ENCODE data around the gene ECHS1. TPM values are rescaled to one million over a fixed set of nuclear protein-coding genes. Genes with fewer than 3 reads are reported as not detected.

ECHS1 gene
- polyA plus RNA-seq, 1 of the 3 experiments (the other 2 are of a cell fraction) = 97.8 TPM

DNA sequence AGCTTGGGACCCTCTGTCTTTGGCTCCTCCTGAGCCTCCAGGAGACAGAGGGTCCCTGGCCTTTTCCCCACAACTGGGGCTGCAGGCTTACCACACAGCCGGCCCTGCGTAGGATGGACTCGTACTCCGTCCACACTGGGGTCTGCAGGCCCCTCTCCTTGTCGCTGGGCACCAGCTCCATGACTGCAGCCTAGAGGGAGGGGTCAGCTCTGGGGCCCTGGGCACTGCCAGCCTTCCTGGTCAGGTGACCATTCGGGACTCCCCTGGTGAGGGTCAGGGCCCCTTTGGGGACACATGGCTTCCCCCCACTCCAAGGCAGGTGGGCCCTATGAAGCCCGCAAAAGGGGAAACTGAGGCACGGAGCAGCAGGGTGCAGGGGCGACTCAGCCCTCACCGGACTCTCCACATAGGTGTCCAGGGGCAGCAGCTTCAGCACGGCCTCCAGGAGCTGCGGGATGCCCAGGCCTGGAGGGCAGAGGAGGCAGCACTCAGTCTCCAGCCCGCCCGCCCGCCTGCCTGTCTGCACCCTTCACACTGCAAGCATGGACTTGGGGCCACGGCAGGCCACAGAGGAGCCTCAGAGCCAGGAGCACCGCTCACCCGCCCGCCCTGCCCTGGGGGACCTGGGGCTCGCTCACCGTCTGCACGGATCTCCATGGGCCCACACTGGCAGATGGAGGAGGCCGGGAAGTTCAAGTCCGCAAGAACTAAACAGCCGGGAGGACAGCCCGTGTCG lies 16.4 kb downstream of the ECHS1 start (continued):
- TF ChIP-seq RAD21 (IDR thresholded peaks at IDR 0.05; ENCODE audit: low read length) = no peak
- TF ChIP-seq, protein P1, sequence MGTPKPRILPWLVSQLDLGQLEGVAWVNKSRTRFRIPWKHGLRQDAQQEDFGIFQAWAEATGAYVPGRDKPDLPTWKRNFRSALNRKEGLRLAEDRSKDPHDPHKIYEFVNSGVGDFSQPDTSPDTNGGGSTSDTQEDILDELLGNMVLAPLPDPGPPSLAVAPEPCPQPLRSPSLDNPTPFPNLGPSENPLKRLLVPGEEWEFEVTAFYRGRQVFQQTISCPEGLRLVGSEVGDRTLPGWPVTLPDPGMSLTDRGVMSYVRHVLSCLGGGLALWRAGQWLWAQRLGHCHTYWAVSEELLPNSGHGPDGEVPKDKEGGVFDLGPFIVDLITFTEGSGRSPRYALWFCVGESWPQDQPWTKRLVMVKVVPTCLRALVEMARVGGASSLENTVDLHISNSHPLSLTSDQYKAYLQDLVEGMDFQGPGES (IDR thresholded peaks at IDR 0.05; ENCODE audit: low read depth, low read length) = no peak

DNA sequence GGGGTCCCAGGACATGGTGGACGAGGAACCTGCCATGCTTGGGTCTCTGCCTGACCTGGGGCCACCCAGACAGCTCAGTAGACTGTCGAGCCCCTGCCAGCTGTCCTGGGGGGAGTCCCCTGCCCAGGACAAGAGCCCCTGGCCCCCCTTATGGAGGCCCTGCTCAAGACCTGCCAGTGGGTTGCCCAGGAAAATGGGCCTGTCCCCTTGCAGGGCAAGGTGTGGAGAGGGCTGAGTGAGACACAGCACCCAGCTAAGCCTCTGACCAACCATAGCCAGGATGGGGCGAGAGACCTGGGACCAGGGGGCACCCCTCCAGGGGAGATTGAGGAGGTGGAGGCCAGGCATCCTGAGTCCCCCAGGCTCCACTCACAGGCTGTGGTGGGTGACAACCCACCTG lies 17.2 kb downstream of the ECHS1 start:
- Histone ChIP-seq H3K9me3 (no peaks in the 10 kb centered on the region), H3K27me3 (ENCODE audit: insufficient read depth) (no peaks in the 10 kb centered on the region), H3K4me2 (no peak overlapping the region), H2AFZ (ENCODE audit: low read depth) (no peak overlapping the region), H3K4me1 (ENCODE audit: control insufficient read depth in 1 of 2, insufficient read depth in 2 of 2, low read depth in 1 of 2, low read length in 1 of 2) (peaks cover 0 to 36% of the 10 kb centered on the region in 2 experiments; a peak in 1 of 4 replicates), H3K9ac (no peak overlapping the region), H3K79me2 (ENCODE audit: insufficient read depth) (no peaks in the 10 kb centered on the region), H3K4me3 (ENCODE audit: low read depth in 2 of 2, low read length in 1 of 2) (no peak overlapping the region), H3K36me3 (replicated peaks in 1 of 2; ENCODE audit: control insufficient read depth in 1 of 2, insufficient read depth in 2 of 2, low read length in 1 of 2) (peaks cover 0 to 3% of the 10 kb centered on the region in 2 experiments), H3K9me2 (no peaks in the 10 kb centered on the region), H3F3A (replicated peaks; ENCODE audit: insufficient read depth) (no peaks in the 10 kb centered on the region), H3K27ac (ENCODE audit: low read depth in 2 of 2, low read length in 1 of 2) (no peak overlapping the region), H4K20me1 (ENCODE audit: insufficient read depth) (no peaks in the 10 kb centered on the region)
- 100% methylated on average over 1 of the region's 3 CpGs for WGBS (ENCODE audit: low lambda C conversion rate)
- CTCF ChIA-PET = interaction anchor here (0.9 to 9.1 kb wide), 2 partner anchors 9 to 27 kb away, joined by 4 to 73 read pairs; partner anchors contain the start of gene PRAP1
- POLR2A ChIA-PET = no interaction called here
- no peak for DNase-seq
- TF ChIP-seq EP300 (IDR thresholded peaks at IDR 0.05; ENCODE audit: borderline replicate concordance in 1 of 2, low read depth in 1 of 2, low read length in 1 of 2) (no peak), SMC3 (IDR thresholded peaks at IDR 0.05; ENCODE audit: low read depth, low read length) (no peak), NFIC (IDR thresholded peaks at IDR 0.05; ENCODE audit: borderline replicate concordance) (no peak), EZH2phosphoT487 (IDR thresholded peaks at IDR 0.05; ENCODE audit: borderline replicate concordance, low read depth) (no peak), RXRA (IDR thresholded peaks at IDR 0.05; ENCODE audit: borderline replicate concordance, low read depth) (no peak), TEAD4 (IDR thresholded peaks at IDR 0.05; ENCODE audit: borderline replicate concordance, insufficient read depth) (no peak), POLR2AphosphoS5 (IDR thresholded peaks at IDR 0.05; ENCODE audit: low read depth, low read length) (no peak), GATA2 (CRISPR knock-in tag; IDR thresholded peaks at IDR 0.05) (no peak)
- TF ChIP-seq, protein P2, sequence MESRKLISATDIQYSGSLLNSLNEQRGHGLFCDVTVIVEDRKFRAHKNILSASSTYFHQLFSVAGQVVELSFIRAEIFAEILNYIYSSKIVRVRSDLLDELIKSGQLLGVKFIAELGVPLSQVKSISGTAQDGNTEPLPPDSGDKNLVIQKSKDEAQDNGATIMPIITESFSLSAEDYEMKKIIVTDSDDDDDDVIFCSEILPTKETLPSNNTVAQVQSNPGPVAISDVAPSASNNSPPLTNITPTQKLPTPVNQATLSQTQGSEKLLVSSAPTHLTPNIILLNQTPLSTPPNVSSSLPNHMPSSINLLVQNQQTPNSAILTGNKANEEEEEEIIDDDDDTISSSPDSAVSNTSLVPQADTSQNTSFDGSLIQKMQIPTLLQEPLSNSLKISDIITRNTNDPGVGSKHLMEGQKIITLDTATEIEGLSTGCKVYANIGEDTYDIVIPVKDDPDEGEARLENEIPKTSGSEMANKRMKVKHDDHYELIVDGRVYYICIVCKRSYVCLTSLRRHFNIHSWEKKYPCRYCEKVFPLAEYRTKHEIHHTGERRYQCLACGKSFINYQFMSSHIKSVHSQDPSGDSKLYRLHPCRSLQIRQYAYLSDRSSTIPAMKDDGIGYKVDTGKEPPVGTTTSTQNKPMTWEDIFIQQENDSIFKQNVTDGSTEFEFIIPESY (IDR thresholded peaks at IDR 0.05; ENCODE audit: borderline replicate concordance, low read depth) = no peak
- TF ChIP-seq, protein P3, sequence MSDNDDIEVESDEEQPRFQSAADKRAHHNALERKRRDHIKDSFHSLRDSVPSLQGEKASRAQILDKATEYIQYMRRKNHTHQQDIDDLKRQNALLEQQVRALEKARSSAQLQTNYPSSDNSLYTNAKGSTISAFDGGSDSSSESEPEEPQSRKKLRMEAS (IDR thresholded peaks at IDR 0.05; ENCODE audit: low read depth) = no peak
- TF ChIP-seq, protein P4, sequence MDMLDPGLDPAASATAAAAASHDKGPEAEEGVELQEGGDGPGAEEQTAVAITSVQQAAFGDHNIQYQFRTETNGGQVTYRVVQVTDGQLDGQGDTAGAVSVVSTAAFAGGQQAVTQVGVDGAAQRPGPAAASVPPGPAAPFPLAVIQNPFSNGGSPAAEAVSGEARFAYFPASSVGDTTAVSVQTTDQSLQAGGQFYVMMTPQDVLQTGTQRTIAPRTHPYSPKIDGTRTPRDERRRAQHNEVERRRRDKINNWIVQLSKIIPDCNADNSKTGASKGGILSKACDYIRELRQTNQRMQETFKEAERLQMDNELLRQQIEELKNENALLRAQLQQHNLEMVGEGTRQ (IDR thresholded peaks at IDR 0.05; ENCODE audit: borderline replicate concordance, low read depth, low read length) = no peak
- TF ChIP-seq, protein P5, sequence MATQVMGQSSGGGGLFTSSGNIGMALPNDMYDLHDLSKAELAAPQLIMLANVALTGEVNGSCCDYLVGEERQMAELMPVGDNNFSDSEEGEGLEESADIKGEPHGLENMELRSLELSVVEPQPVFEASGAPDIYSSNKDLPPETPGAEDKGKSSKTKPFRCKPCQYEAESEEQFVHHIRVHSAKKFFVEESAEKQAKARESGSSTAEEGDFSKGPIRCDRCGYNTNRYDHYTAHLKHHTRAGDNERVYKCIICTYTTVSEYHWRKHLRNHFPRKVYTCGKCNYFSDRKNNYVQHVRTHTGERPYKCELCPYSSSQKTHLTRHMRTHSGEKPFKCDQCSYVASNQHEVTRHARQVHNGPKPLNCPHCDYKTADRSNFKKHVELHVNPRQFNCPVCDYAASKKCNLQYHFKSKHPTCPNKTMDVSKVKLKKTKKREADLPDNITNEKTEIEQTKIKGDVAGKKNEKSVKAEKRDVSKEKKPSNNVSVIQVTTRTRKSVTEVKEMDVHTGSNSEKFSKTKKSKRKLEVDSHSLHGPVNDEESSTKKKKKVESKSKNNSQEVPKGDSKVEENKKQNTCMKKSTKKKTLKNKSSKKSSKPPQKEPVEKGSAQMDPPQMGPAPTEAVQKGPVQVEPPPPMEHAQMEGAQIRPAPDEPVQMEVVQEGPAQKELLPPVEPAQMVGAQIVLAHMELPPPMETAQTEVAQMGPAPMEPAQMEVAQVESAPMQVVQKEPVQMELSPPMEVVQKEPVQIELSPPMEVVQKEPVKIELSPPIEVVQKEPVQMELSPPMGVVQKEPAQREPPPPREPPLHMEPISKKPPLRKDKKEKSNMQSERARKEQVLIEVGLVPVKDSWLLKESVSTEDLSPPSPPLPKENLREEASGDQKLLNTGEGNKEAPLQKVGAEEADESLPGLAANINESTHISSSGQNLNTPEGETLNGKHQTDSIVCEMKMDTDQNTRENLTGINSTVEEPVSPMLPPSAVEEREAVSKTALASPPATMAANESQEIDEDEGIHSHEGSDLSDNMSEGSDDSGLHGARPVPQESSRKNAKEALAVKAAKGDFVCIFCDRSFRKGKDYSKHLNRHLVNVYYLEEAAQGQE (IDR thresholded peaks at IDR 0.05; ENCODE audit: low read depth, low read length) = no peak
- TF ChIP-seq, protein P6, sequence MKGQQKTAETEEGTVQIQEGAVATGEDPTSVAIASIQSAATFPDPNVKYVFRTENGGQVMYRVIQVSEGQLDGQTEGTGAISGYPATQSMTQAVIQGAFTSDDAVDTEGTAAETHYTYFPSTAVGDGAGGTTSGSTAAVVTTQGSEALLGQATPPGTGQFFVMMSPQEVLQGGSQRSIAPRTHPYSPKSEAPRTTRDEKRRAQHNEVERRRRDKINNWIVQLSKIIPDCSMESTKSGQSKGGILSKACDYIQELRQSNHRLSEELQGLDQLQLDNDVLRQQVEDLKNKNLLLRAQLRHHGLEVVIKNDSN (IDR thresholded peaks at IDR 0.05; ENCODE audit: borderline replicate concordance, low read depth) = no peak
